ENCODE results near the gene POLR3E. TPM values are rescaled to one million over a fixed set of nuclear protein-coding genes. Genes with fewer than 3 reads are reported as not detected.

The POLR3E gene
- total and polyA plus RNA-seq, 2 experiments from 2014 or later, result 14.0 to 20.8 TPM

- Histone ChIP-seq H3K9ac (no peak overlapping the region), H3K79me2 (ENCODE audit: insufficient read depth) (peaks cover 4% of the 10 kb centered on the region; the same call in 1 of the 2 replicates), H3K36me3 (ENCODE audit: low read depth) (no peaks in the 10 kb centered on the region; the same call in 1 of the 2 replicates), H2AFZ (no peak overlapping the region), H3K4me3 (no peak overlapping the region), H3F3A (ENCODE audit: insufficient read depth) (no peaks in the 10 kb centered on the region), H3K9me2 (ENCODE audit: insufficient read depth) (no peaks in the 10 kb centered on the region), H3K4me1 (ENCODE audit: insufficient read depth) (no peaks in the 10 kb centered on the region), H4K20me1 (ENCODE audit: insufficient read depth) (no peaks in the 10 kb centered on the region), H3K27ac (no peak overlapping the region), H3K9me3 (ENCODE audit: low read depth) (no peaks in the 10 kb centered on the region), H3K27me3 (replicated peaks; ENCODE audit: insufficient read depth) (no peaks in the 10 kb centered on the region), H3K4me2 (ENCODE audit: unreplicated experiment) (no peak overlapping the region)
- in situ Hi-C loops (cut with MboI), result loop anchor here (25.0 kb wide), 1 partner anchor 1122 kb away; no protein-coding TSS in a partner anchor
- WGBS, 2 experiments (ENCODE audit: low coverage in 1 of 2, low lambda C conversion rate in 2 of 2, missing lambda C conversion rate in 2 of 2), result 95 to 96% methylated on average over 24 of the region's 24 CpGs
- TF ChIP-seq EZH2 (IDR thresholded peaks at IDR 0.05; ENCODE audit: insufficient read depth, poor library complexity, severe bottlenecking) (no peak), EZH2phosphoT487 (IDR thresholded peaks at IDR 0.05; ENCODE audit: insufficient read depth, low read depth) (no peak)
- DNase-seq, result no peak
Measured at GRCh38 chr16:22308824-22309520, 11.8 kb downstream of the POLR3E start.

GRCh38 chr16:22311520-22311919 is 14.3 kb downstream of the POLR3E start:
- H3K4me1 ChIP-seq (ENCODE audit: insufficient read depth), result no peaks in the 10 kb centered on the region
- no peak for TF ChIP-seq EZH2 (IDR thresholded peaks at IDR 0.05; ENCODE audit: insufficient read depth, poor library complexity, severe bottlenecking)
- TF ChIP-seq EZH2phosphoT487 (IDR thresholded peaks at IDR 0.05; ENCODE audit: insufficient read depth, low read depth), result no peak
- no peaks in the 10 kb centered on the region for H3K9me2 ChIP-seq (ENCODE audit: insufficient read depth)
- no peaks in the 10 kb centered on the region for H3K9me3 ChIP-seq (ENCODE audit: low read depth)
- H3K27me3 ChIP-seq (replicated peaks; ENCODE audit: insufficient read depth), result no peaks in the 10 kb centered on the region
- H3K79me2 ChIP-seq (ENCODE audit: insufficient read depth), result no peaks in the 10 kb centered on the region
- H3K36me3 ChIP-seq (ENCODE audit: low read depth), result no peaks in the 10 kb centered on the region; the same call in 1 of the 2 replicates
- DNase-seq, result no peak
- no peaks in the 10 kb centered on the region for H3F3A ChIP-seq (ENCODE audit: insufficient read depth)
- H3K27ac ChIP-seq, result no peak overlapping the region
- H2AFZ ChIP-seq, result no peak overlapping the region
- WGBS, 2 experiments (ENCODE audit: low coverage in 1 of 2, low lambda C conversion rate in 2 of 2, missing lambda C conversion rate in 2 of 2), result 97 to 99% methylated on average over 4 of the region's 4 CpGs
- H3K9ac ChIP-seq, result no peak overlapping the region
- no peaks in the 10 kb centered on the region for H4K20me1 ChIP-seq (ENCODE audit: insufficient read depth)
- in situ Hi-C loops (cut with MboI), result loop anchor here (25.0 kb wide), 1 partner anchor 1124 kb away; no protein-coding TSS in a partner anchor
- no peak overlapping the region for H3K4me2 ChIP-seq (ENCODE audit: unreplicated experiment)
- no peak overlapping the region for H3K4me3 ChIP-seq

GRCh38 chr16:22312897-22313781 is 15.9 kb downstream of the POLR3E start:
- Histone ChIP-seq H3K79me2 (ENCODE audit: insufficient read depth) (no peaks in the 10 kb centered on the region), H3K9me2 (ENCODE audit: insufficient read depth) (no peaks in the 10 kb centered on the region), H3F3A (ENCODE audit: insufficient read depth) (no peaks in the 10 kb centered on the region), H3K4me1 (ENCODE audit: insufficient read depth) (no peaks in the 10 kb centered on the region), H3K36me3 (ENCODE audit: low read depth) (no peaks in the 10 kb centered on the region; the same call in 1 of the 2 replicates), H3K9ac (no peak overlapping the region), H3K27ac (no peak overlapping the region), H3K9me3 (ENCODE audit: low read depth) (no peaks in the 10 kb centered on the region), H3K27me3 (replicated peaks; ENCODE audit: insufficient read depth) (no peaks in the 10 kb centered on the region), H3K4me3 (no peak overlapping the region), H4K20me1 (ENCODE audit: insufficient read depth) (no peaks in the 10 kb centered on the region), H3K4me2 (ENCODE audit: unreplicated experiment) (no peak overlapping the region), H2AFZ (no peak overlapping the region)
- 93% methylated on average over 19 to 21 of the region's 23 CpGs for WGBS, 2 experiments (ENCODE audit: low coverage in 1 of 2, low lambda C conversion rate in 2 of 2, missing lambda C conversion rate in 2 of 2)
- in situ Hi-C loops (cut with MboI), result loop anchor here (25.0 kb wide), 1 partner anchor 1126 kb away; no protein-coding TSS in a partner anchor
- no peak for TF ChIP-seq EZH2 (IDR thresholded peaks at IDR 0.05; ENCODE audit: insufficient read depth, poor library complexity, severe bottlenecking)
- DNase-seq, result no peak

- in situ Hi-C loops (cut with MboI), result loop anchor here (25.0 kb wide), 1 partner anchor 1127 kb away; no protein-coding TSS in a partner anchor
- Histone ChIP-seq H3K27ac (no peak overlapping the region), H2AFZ (no peak overlapping the region), H3F3A (ENCODE audit: insufficient read depth) (no peaks in the 10 kb centered on the region), H4K20me1 (ENCODE audit: insufficient read depth) (no peaks in the 10 kb centered on the region), H3K4me2 (ENCODE audit: unreplicated experiment) (no peak overlapping the region), H3K4me1 (ENCODE audit: insufficient read depth) (no peaks in the 10 kb centered on the region), H3K9ac (no peak overlapping the region), H3K9me2 (ENCODE audit: insufficient read depth) (no peaks in the 10 kb centered on the region), H3K79me2 (ENCODE audit: insufficient read depth) (no peaks in the 10 kb centered on the region), H3K9me3 (ENCODE audit: low read depth) (no peaks in the 10 kb centered on the region), H3K36me3 (ENCODE audit: low read depth) (no peaks in the 10 kb centered on the region; the same call in 1 of the 2 replicates), H3K27me3 (replicated peaks; ENCODE audit: insufficient read depth) (no peaks in the 10 kb centered on the region), H3K4me3 (no peak overlapping the region)
- no peak for DNase-seq
- TF ChIP-seq EZH2 (IDR thresholded peaks at IDR 0.05; ENCODE audit: insufficient read depth, poor library complexity, severe bottlenecking) (no peak), EZH2phosphoT487 (IDR thresholded peaks at IDR 0.05; ENCODE audit: insufficient read depth, low read depth) (no peak)
- WGBS, 2 experiments (ENCODE audit: low coverage in 1 of 2, low lambda C conversion rate in 2 of 2, missing lambda C conversion rate in 2 of 2), result 93% methylated on average over 9 to 10 of the region's 10 CpGs
Measured at GRCh38 chr16:22313876-22314470, 16.8 kb downstream of the POLR3E start.
